LNCaP clone FGC (cell line): ENCODE data around the gene UPK3A.

Experiments used
- DNase-seq: peaks from one replicate; pipeline ENCODE4 v3.0.0-alpha.2; 2011; ENCODE audit warnings: low read depth
- H3K4me3 ChIP-seq: 2 replicates; pipeline ENCODE4 v1.5.1; 2011; ENCODE audit warnings: mild to moderate bottlenecking, low read depth, low read length, control low read depth
- TF ChIP-seq, protein P1 (sequence below): IDR thresholded peaks from 2 replicates; pipeline ENCODE4 v1.5.1; 2012; ENCODE audit warnings: mild to moderate bottlenecking; ENCODE audit not compliant: control insufficient read depth, insufficient read depth; ENCODE audit errors: extremely low read depth

The UPK3A gene

DNA sequence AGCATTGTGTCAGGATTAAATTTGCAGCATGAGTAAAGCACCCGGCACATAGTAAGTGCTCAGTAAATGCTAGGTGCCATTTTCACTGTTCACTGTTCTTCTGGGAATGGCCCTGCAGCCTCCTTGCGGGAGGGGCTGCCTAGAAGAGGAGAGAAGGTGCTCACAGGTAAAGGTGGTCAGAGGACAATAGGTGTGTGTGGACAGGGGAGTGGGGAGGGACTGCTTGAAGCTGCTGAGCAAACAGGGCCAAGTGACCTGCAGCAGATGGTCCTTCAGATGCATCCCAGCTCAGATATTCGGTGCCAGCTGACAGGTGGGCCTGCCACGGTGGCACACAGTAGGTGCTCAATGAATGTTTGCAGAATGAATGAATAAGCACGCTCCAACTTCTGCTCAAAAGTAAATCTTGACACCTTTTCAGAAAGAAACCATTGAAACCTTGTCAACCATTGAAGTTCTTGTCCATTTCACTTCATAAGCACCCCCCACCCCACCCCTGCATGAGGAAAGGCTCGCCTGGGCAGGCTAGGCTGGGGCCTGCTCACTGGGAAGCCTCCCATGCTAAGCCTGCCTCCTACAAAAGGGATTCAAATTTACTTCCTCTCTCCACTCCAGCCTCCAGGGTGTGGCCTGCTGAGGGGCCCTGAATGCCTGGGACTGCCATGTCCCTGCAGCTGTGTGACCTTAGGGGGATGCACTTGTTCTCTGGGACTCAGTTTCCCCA lies 45.6 kb upstream of the UPK3A start:
- H3K4me3 ChIP-seq: peak overlapping the region; percentile 74
- DNase-seq: no peak
- TF ChIP-seq, protein P1, sequence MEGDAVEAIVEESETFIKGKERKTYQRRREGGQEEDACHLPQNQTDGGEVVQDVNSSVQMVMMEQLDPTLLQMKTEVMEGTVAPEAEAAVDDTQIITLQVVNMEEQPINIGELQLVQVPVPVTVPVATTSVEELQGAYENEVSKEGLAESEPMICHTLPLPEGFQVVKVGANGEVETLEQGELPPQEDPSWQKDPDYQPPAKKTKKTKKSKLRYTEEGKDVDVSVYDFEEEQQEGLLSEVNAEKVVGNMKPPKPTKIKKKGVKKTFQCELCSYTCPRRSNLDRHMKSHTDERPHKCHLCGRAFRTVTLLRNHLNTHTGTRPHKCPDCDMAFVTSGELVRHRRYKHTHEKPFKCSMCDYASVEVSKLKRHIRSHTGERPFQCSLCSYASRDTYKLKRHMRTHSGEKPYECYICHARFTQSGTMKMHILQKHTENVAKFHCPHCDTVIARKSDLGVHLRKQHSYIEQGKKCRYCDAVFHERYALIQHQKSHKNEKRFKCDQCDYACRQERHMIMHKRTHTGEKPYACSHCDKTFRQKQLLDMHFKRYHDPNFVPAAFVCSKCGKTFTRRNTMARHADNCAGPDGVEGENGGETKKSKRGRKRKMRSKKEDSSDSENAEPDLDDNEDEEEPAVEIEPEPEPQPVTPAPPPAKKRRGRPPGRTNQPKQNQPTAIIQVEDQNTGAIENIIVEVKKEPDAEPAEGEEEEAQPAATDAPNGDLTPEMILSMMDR: no peak

DNA sequence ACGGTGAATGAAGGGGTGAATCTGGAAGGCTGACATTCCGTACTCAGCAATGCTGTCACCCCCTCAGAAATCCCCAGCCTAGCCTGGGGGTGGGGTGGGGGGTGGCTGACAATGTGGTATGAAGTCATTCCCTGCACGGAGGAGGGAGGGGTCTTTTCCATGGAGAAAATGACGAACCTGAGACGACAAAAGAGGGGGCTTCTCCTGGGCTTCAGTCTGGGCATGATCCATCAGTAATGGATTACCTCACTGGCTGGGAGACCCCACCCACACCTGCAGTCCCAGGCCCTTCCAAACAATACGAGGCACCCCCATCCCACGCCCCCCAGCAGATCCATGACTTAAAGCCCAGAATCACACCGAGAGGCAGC lies 45.1 kb upstream of the UPK3A start:
- no peak for DNase-seq
- peak overlapping the region; percentile 74 for H3K4me3 ChIP-seq
- TF ChIP-seq, protein P1: no peak

DNA sequence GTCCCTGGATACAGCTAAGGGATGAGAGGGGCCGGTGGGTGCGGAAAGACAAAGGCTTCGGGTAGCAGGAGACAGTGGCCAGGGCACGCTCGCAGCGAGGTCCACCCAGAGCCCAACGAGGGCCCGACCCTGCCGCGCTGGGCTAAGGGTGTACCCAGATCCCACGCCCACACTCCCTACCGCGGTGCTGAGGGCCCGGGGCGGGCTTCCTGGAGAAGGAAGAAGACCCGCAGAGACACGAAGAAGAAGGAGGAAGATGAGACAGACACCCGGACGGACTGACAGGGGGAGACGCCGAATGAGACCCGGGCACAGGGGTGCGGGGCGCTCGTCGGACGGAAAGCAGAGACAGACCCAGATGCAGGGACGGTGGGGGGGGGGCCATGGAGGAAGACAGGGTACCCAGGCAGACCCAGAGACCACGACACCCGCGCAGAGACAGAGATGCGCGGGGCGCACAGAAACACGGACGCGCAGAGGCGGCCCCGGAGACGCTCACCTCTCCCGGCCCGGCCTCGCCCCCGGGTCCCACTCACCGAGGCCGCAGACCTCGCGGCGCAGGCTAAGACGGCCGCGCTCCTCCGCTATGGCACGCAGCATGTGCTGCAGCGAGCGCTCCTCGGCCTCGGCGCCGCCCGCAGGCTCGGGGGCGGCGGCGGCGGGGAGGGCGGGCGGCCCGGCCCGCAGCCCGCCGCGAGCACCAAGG lies 44.5 kb upstream of the UPK3A start:
- TF ChIP-seq, protein P1: no peak
- DNase-seq: no peak
- H3K4me3 ChIP-seq: peak overlapping the region; percentile 74

DNA sequence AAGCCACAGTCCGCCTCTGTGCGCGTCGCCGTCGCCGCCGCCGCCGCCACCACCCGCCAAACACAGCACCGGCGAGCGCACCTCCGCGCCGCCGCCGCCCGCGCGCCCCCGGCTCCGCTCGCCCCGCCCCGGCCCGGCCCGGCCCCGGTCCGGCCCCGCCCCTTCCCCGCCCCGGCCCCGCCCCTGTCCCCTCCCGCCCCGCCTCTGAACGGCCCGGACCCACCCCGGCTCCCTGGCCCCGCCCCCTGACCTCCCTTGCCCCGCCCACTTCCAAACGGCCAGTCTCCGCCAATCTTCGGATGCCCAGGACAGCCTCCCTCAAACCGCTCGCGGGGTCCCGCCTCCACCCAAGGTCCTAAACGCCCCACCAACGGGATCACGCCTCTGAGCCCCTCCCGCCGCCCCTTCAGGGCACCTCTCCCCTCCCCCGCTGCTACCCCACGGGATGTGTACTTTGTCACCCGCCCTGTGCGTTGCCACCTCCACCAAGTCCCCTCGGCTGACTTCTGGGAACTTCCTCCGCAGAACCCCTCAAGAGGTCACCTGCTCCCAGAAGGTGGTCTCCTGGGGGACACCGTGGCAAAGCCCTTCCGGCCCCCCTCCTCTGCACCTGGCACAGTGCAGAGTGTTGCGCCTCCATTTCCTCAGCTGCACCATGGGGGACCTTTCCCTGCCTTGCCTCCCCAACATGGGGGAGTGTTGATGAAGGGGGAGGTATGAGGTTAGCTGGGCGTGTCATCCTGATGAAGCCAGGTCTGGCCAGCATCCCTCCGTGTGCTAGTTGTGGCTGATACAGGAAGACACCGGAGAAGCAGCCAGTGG lies 43.7 kb upstream of the UPK3A start, which contains the start of gene KIAA0930:
KIAA0930 (minus strand) TSS at position 85 of the 822 bp plus-strand sequence. CDS start 191 bp downstream, outside the sequence.
- H3K4me3 ChIP-seq: peak within 1 kb of the TSS; percentile 74
- no peak for DNase-seq
- TF ChIP-seq, protein P1: no peak

DNA sequence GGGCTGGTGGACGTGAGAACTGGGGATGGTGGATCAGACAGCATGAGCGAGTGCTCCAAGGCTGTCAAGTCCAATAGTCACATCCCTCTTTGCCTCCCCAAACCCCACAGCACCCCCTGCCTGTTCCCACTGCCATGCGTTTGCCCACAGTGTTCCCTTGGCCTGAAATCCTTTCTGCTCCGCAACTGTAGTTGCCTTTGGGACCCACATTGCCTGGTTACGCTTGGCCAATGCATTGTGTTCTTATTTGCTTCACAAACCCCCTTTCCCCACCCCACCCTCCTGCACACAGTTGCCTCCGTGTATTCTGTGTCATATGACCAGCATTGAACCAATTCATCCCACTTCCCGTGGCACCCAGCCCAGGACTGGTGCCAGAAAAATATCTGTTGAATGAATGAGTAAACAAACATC lies 42.0 kb upstream of the UPK3A start:
- H3K4me3 ChIP-seq: no peak overlapping the region
- DNase-seq: no peak
- TF ChIP-seq, protein P1: no peak

DNA sequence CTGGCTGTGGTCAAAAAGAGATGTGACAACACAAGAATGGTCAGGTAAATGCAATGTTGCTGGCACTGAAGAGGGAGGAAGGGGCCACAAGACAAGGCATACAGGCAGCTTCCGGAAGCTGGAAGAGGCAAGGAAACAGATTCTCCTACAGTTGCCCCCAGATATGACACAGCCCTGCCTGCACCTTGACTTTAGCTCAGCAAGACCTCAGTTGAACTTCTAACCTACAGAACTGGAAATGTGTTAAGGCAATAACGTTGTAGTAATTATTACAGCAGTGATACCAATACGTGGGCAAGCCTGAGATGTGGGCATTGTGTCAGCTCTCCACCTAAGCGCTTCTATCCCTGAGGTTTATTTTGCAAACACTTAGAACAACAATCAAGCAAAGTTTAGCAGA lies 39.8 kb upstream of the UPK3A start:
- DNase-seq: no peak
- TF ChIP-seq, protein P1: no peak
- no peak overlapping the region for H3K4me3 ChIP-seq
